Measurements from ENCODE around the gene IL17F.

The IL17F gene

GRCh38 chr6:52261229-52261628, 16.9 kb upstream of the IL17F start:
- no peaks in the 10 kb centered on the region for H3K4me1 ChIP-seq (ENCODE audit: insufficient read depth, low read length)
- peaks cover 29% of the 10 kb centered on the region for H3K36me3 ChIP-seq (ENCODE audit: insufficient read depth, low read length)
- no peaks in the 10 kb centered on the region for H3K9me3 ChIP-seq (ENCODE audit: control insufficient read depth, insufficient read depth, low read length)
- H3K9ac ChIP-seq (ENCODE audit: low read depth, low read length), result no peak overlapping the region

DNA sequence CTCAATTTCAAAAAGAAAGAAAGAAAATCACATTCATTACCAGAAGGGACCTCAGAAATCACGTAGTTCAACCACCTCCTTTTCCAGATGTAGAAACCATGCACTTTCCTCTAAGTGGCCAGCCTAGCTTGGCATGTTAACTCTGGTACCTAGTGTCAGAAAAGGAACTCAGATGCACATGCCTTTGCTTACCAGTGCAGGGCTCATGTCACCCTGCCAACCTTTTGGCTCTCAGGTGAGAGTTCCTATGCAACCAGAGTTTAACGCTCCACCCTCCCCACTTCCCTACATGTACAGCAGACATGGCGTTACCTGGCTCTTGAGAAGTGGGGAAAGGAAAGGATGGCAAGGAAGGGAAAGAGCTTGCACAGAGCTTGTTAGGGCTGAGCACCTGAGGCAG, 16.3 kb upstream of the IL17F start:
- Histone ChIP-seq H3K9ac (ENCODE audit: low read depth, low read length) (no peak overlapping the region), H3K4me1 (ENCODE audit: insufficient read depth, low read length) (no peaks in the 10 kb centered on the region), H3K9me3 (ENCODE audit: control insufficient read depth, insufficient read depth, low read length) (no peaks in the 10 kb centered on the region), H3K36me3 (ENCODE audit: insufficient read depth, low read length) (peaks cover 24% of the 10 kb centered on the region)

GRCh38 chr6:52255434-52255833, 11.1 kb upstream of the IL17F start:
- Histone ChIP-seq H3K4me1 (ENCODE audit: insufficient read depth, low read length) (no peaks in the 10 kb centered on the region), H3K9ac (ENCODE audit: low read depth, low read length) (no peak overlapping the region), H3K36me3 (ENCODE audit: insufficient read depth, low read length) (no peaks in the 10 kb centered on the region), H3K9me3 (ENCODE audit: control insufficient read depth, insufficient read depth, low read length) (no peaks in the 10 kb centered on the region)

- H3K4me1 ChIP-seq (ENCODE audit: insufficient read depth, low read length), result no peaks in the 10 kb centered on the region
- no peaks in the 10 kb centered on the region for H3K9me3 ChIP-seq (ENCODE audit: control insufficient read depth, insufficient read depth, low read length)
- no peaks in the 10 kb centered on the region for H3K36me3 ChIP-seq (ENCODE audit: insufficient read depth, low read length)
- no peak overlapping the region for H3K9ac ChIP-seq (ENCODE audit: low read depth, low read length)
These were observed 10.6 kb upstream of the IL17F start for GRCh38 chr6:52254731-52255378.

GRCh38 chr6:52253494-52253893, 9.2 kb upstream of the IL17F start:
- Histone ChIP-seq H3K4me1 (ENCODE audit: insufficient read depth, low read length) (no peaks in the 10 kb centered on the region), H3K36me3 (ENCODE audit: insufficient read depth, low read length) (no peaks in the 10 kb centered on the region), H3K9me3 (ENCODE audit: control insufficient read depth, insufficient read depth, low read length) (no peaks in the 10 kb centered on the region), H3K9ac (ENCODE audit: low read depth, low read length) (no peak overlapping the region)

GRCh38 chr6:52251113-52251512, 6.8 kb upstream of the IL17F start:
- Histone ChIP-seq H3K9ac (ENCODE audit: low read depth, low read length) (no peak overlapping the region), H3K4me1 (ENCODE audit: insufficient read depth, low read length) (no peaks in the 10 kb centered on the region), H3K9me3 (ENCODE audit: control insufficient read depth, insufficient read depth, low read length) (no peaks in the 10 kb centered on the region), H3K36me3 (ENCODE audit: insufficient read depth, low read length) (no peaks in the 10 kb centered on the region)

DNA sequence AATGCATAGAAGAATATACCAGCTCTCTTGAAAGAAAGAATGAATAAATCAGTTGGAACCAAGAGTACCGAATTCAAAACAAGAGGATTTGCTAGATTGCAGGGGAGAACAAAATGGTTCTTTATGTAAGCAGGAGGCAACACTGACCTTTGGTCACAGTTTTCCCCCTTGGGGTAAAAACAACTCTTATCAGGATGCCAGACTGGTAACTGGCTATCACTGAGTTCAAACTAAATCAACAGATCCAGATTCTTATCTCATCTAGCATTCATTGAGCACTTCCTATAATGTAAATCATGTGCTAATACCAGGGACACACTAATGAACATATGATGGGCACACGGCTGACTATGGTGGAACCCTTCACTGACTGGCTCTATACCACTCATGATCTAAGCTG, 4.8 kb upstream of the IL17F start:
- no peaks in the 10 kb centered on the region for H3K36me3 ChIP-seq (ENCODE audit: insufficient read depth, low read length)
- no peak overlapping the region for H3K9ac ChIP-seq (ENCODE audit: low read depth, low read length)
- no peaks in the 10 kb centered on the region for H3K4me1 ChIP-seq (ENCODE audit: insufficient read depth, low read length)
- H3K9me3 ChIP-seq (ENCODE audit: control insufficient read depth, insufficient read depth, low read length), result no peaks in the 10 kb centered on the region

DNA sequence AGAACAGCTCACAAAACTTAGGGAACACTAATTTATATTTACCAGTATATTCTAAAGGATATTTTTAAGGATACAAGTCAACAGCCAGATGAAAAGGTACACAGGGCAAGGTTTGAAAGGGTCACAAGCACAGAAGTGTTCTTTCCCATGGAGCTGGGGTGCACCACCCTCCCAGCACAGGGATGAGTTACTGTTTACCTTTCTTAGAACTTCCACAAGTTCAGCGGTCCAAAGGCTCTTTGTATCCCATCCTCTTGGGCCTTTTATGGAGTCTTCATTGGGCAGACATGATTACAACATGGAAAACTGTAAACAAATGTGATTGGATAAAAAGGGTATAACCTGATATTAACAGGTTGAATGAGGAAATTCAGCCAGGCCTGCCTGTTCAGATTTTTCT, 1.1 kb upstream of the IL17F start:
- Histone ChIP-seq H3K9me3 (ENCODE audit: control insufficient read depth, insufficient read depth, low read length) (no peaks in the 10 kb centered on the region), H3K9ac (ENCODE audit: low read depth, low read length) (no peak overlapping the region), H3K36me3 (ENCODE audit: insufficient read depth, low read length) (no peaks in the 10 kb centered on the region), H3K4me1 (ENCODE audit: insufficient read depth, low read length) (no peaks in the 10 kb centered on the region)

DNA sequence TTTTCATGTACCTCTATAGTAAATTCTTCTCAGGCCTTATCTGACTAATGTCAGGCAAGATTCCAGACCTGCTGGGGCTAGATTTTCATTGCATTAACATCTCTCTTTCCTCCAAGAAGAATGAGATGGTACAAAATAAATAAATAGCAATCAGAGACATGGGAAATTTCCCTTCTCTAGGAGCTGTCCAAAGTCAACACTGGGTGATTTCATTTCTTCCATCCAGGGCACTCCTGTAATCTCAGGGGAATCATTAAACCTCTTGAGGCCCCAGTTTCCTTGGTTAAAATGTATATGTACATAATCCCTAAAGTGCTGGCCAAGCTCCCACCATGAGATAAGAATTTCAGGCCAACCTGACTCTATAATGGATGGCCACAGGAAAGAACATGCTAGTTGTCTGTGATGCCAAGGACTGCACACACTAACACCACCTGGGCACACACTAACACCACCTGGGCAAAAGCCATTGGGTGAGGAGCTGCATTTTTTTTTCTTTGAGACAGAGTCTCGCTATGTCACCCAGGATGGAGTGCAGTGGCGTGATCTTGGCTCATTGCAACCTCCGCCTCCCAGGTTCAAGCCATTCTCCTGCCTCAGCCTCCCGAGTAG, 912 bp downstream of the IL17F start:
- Histone ChIP-seq H3K9me3 (ENCODE audit: control insufficient read depth, insufficient read depth, low read length) (no peaks in the 10 kb centered on the region), H3K36me3 (ENCODE audit: insufficient read depth, low read length) (no peaks in the 10 kb centered on the region), H3K4me1 (ENCODE audit: insufficient read depth, low read length) (no peaks in the 10 kb centered on the region), H3K9ac (ENCODE audit: low read depth, low read length) (no peak overlapping the region)

GRCh38 chr6:52241819-52242218, 2.5 kb downstream of the IL17F start:
- H3K36me3 ChIP-seq (ENCODE audit: insufficient read depth, low read length), result no peaks in the 10 kb centered on the region
- no peaks in the 10 kb centered on the region for H3K9me3 ChIP-seq (ENCODE audit: control insufficient read depth, insufficient read depth, low read length)
- no peak overlapping the region for H3K9ac ChIP-seq (ENCODE audit: low read depth, low read length)
- no peaks in the 10 kb centered on the region for H3K4me1 ChIP-seq (ENCODE audit: insufficient read depth, low read length)

GRCh38 chr6:52233975-52234823, 10.1 kb downstream of the IL17F start:
- Histone ChIP-seq H3K9ac (ENCODE audit: low read depth, low read length) (no peak overlapping the region), H3K36me3 (ENCODE audit: insufficient read depth, low read length) (no peaks in the 10 kb centered on the region), H3K9me3 (ENCODE audit: control insufficient read depth, insufficient read depth, low read length) (no peaks in the 10 kb centered on the region), H3K4me1 (ENCODE audit: insufficient read depth, low read length) (peaks cover 5% of the 10 kb centered on the region; the same call in 1 of the 2 replicates)

DNA sequence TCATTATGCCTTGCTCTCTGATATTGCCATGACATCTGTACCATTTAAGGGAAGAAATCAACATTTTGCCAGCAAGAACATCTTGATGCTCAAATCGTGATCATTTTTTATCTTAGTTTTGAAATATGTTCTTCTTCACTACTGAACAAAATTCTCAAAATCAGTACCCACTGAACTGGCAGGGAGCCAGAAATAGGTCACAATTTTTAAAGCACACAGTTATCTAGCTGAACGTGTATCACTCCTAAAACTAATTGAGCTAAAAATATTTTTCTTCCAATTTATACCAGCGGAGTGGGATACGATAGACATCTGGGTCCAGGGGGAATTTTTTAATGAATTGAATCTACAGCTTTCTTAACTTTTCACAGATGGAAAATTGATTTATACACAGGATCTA, 11.3 kb downstream of the IL17F start:
- no peaks in the 10 kb centered on the region for H3K9me3 ChIP-seq (ENCODE audit: control insufficient read depth, insufficient read depth, low read length)
- H3K4me1 ChIP-seq (ENCODE audit: insufficient read depth, low read length), result peaks cover 5% of the 10 kb centered on the region; the same call in 1 of the 2 replicates
- H3K9ac ChIP-seq (ENCODE audit: low read depth, low read length), result no peak overlapping the region
- H3K36me3 ChIP-seq (ENCODE audit: insufficient read depth, low read length), result no peaks in the 10 kb centered on the region

GRCh38 chr6:52231406-52232127, 12.7 kb downstream of the IL17F start:
- Histone ChIP-seq H3K9me3 (ENCODE audit: control insufficient read depth, insufficient read depth, low read length) (no peaks in the 10 kb centered on the region), H3K4me1 (ENCODE audit: insufficient read depth, low read length) (peaks cover 5% of the 10 kb centered on the region; the same call in 1 of the 2 replicates), H3K9ac (ENCODE audit: low read depth, low read length) (no peak overlapping the region), H3K36me3 (ENCODE audit: insufficient read depth, low read length) (no peaks in the 10 kb centered on the region)

DNA sequence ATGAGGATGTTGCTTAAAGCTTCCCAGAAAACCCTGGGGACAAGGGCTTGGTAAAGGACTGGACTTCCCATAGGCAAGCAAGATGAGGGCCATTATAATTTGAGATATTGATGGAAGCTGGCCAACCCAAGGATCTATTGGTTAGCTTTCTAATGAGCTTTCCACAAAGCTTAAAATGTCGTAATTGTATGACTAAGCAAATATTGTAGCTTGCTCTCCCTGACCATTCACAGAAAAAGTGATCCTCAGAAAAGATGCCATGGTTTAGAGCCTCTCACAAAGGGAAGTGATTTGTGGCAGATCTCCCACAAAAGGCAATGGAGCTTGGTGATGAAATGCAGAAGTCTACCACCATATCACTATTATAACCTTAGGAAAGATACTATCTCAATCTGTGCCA, 13.6 kb downstream of the IL17F start:
- Histone ChIP-seq H3K36me3 (ENCODE audit: insufficient read depth, low read length) (no peaks in the 10 kb centered on the region), H3K9me3 (ENCODE audit: control insufficient read depth, insufficient read depth, low read length) (no peaks in the 10 kb centered on the region), H3K4me1 (ENCODE audit: insufficient read depth, low read length) (peaks cover 5% of the 10 kb centered on the region; the same call in 1 of the 2 replicates), H3K9ac (ENCODE audit: low read depth, low read length) (no peak overlapping the region)
